Neutrophil (primary cell): ENCODE measurements around the gene TYMS.

ENCODE experiments used
- H3K27ac ChIP-seq: fragments of 200-600 bp; sonication (generic); 2 replicates; pipeline ENCODE4 v1.5.1; 2016; ENCODE audit warnings: mild to moderate bottlenecking, moderate library complexity
- H3K27me3 ChIP-seq: fragments of 200-600 bp; sonication (generic); 2 replicates; pipeline ENCODE4 v1.6.0; 2016; ENCODE audit warnings: mild to moderate bottlenecking
- H3K36me3 ChIP-seq: fragments of 200-600 bp; sonication (generic); 2 replicates; pipeline ENCODE4 v1.5.1; 2017
- H3K4me1 ChIP-seq, 2 experiments: fragments of 200-600 bp in 1 of 2; sonication (generic) in 1 of 2; 1 replicate in 1 of 2; 2 replicates in 1 of 2; pipeline versions ENCODE4 v1.5.1 to v1.6.1; 2013 to 2016; ENCODE audit warnings: low read depth in 1 of 2, low read length in 1 of 2, mild to moderate bottlenecking in 1 of 2, moderate library complexity in 1 of 2; ENCODE audit not compliant: control insufficient read depth in 1 of 2, insufficient read depth in 1 of 2
- H3K4me3 ChIP-seq, 2 experiments: fragments of 200-600 bp in 1 of 2; sonication (generic) in 1 of 2; 1 replicate in 1 of 2; 2 replicates in 1 of 2; pipeline ENCODE4 v1.5.1; 2013 to 2016; ENCODE audit warnings: low read depth in 1 of 2, low read length in 1 of 2, mild to moderate bottlenecking in 1 of 2, moderate library complexity in 1 of 2
- H3K9me3 ChIP-seq: fragments of 200-600 bp; sonication (generic); 2 replicates; pipeline ENCODE4 v1.5.1; 2016
- TF ChIP-seq, protein P1 (sequence below): fragments of 200-600 bp; sonication (generic); IDR thresholded peaks from 2 replicates; pipeline ENCODE4 v1.5.1; 2016; ENCODE audit warnings: antibody characterized with exemption

The TYMS gene

DNA sequence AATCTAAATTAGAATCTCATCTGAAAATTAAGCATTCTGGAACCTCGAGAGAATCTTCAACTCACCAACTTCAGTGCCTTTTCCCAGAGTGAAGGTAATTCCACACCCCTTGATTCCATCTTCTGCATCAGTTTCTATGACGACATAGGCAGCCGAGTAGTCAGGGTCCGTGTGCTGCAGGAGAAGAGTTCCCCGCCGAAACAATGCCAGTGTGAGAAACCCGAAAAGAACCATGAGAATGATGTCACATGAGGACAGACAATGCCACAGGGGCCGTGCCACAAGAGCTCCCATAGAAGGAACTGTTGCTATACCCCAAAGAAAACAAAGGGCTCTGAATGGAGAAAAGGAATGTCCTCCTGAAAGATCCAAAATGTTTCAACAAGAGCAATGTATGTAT, 49.0 kb downstream of the TYMS start:
- Histone ChIP-seq H3K27ac (no peak overlapping the region), H3K27me3 (peaks cover 2% of the 10 kb centered on the region), H3K36me3 (no peaks in the 10 kb centered on the region), H3K4me3 (no peak overlapping the region), H3K9me3 (no peaks in the 10 kb centered on the region), H3K4me1 (peaks cover 3% of the 10 kb centered on the region in 2 experiments)
- TF ChIP-seq, protein P1, sequence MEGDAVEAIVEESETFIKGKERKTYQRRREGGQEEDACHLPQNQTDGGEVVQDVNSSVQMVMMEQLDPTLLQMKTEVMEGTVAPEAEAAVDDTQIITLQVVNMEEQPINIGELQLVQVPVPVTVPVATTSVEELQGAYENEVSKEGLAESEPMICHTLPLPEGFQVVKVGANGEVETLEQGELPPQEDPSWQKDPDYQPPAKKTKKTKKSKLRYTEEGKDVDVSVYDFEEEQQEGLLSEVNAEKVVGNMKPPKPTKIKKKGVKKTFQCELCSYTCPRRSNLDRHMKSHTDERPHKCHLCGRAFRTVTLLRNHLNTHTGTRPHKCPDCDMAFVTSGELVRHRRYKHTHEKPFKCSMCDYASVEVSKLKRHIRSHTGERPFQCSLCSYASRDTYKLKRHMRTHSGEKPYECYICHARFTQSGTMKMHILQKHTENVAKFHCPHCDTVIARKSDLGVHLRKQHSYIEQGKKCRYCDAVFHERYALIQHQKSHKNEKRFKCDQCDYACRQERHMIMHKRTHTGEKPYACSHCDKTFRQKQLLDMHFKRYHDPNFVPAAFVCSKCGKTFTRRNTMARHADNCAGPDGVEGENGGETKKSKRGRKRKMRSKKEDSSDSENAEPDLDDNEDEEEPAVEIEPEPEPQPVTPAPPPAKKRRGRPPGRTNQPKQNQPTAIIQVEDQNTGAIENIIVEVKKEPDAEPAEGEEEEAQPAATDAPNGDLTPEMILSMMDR: no peak

DNA sequence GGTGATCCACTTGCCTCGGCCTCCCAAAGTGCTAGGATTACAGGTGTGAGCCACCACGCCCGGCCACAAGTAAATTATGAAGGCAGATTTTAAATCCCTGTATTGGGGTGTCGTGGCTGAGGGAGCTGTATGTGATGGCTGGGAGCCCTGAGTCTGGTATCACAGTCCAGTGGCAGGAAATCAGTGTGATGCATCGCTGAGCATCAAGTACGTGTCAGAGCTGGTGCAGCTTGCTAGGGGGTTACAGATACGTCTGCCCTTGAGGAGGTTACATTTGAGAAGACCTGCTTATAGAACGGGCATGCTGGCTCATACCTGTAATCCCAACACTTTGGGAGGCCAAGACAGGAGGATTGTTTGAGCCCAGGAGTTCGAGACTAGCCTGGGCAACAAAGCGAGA, 50.6 kb downstream of the TYMS start:
- H3K27me3 ChIP-seq: peaks cover 19% of the 10 kb centered on the region
- TF ChIP-seq, protein P1: no peak
- H3K27ac ChIP-seq: no peak overlapping the region
- H3K4me3 ChIP-seq: no peak overlapping the region
- no peaks in the 10 kb centered on the region for H3K36me3 ChIP-seq
- H3K9me3 ChIP-seq: no peaks in the 10 kb centered on the region
- peaks cover 9 to 15% of the 10 kb centered on the region in 2 experiments for H3K4me1 ChIP-seq

DNA sequence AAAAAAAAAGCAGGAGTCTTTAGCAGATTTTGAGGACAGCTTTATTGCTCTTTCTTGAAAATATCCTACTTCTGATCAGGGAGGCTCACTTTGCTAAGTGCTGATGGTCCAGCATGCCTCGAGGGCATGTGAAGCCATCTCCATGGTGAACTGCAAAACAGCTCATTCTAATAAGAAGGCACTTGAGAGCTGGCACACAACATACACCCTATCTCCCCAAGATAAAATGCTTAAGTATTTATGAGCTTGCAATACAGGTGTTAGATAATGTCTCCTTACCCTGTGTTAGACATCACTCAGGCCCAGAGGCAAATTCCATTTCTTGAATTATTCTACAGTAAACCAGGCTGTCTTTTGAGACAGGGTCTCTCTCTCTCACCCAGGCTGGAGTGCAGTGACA, 52.3 kb downstream of the TYMS start:
- no peak overlapping the region for H3K4me3 ChIP-seq
- no peak overlapping the region for H3K27ac ChIP-seq
- TF ChIP-seq, protein P1: no peak
- no peaks in the 10 kb centered on the region for H3K9me3 ChIP-seq
- H3K36me3 ChIP-seq: no peaks in the 10 kb centered on the region
- peaks cover 35% of the 10 kb centered on the region for H3K27me3 ChIP-seq
- H3K4me1 ChIP-seq: peaks cover 9 to 15% of the 10 kb centered on the region in 2 experiments

DNA sequence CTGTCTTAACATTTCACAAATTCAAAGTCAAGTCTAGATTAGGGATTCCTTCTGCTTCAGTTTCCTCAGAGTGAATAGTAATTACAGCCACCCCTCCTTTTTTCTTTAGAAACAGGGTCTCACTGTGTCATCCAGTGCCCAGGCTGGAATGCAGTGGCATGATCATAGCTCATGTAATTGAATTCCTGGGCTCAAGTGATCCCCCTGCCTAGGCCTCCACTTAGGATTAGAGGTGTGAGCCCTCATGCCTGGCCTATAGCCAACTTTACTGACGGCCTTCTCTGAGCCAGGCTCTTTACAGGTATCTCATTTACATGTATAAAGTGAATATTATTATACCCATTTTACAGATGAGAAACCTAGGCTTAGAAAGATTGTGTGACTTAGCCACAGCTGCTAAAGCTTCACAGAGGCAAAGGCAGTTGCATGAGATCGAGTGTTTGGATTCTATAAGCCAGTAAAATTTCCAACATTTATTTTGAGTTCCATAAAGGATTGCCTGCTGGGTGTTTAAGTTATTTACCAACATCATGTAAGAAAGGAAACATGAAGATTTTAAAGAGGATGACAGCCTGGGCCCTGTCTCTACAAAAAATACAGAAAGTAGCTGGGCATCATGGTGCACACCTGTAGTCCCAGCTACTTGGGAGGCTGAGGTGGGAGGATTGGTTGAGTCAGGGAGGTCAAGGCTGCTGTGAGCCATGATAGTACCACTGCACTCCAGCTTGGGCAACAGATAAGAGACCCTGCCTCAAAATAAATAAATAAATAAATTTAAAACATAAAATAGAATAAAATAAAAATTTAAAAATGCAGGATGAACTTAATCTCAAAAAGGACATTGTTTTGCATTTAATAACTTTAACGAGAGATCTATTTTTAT, 53.2 kb downstream of the TYMS start:
- no peaks in the 10 kb centered on the region for H3K36me3 ChIP-seq
- peaks cover 9 to 15% of the 10 kb centered on the region in 2 experiments for H3K4me1 ChIP-seq
- TF ChIP-seq, protein P1: no peak
- no peak overlapping the region for H3K4me3 ChIP-seq
- peaks cover 42% of the 10 kb centered on the region for H3K27me3 ChIP-seq
- H3K9me3 ChIP-seq: no peaks in the 10 kb centered on the region
- no peak overlapping the region for H3K27ac ChIP-seq

DNA sequence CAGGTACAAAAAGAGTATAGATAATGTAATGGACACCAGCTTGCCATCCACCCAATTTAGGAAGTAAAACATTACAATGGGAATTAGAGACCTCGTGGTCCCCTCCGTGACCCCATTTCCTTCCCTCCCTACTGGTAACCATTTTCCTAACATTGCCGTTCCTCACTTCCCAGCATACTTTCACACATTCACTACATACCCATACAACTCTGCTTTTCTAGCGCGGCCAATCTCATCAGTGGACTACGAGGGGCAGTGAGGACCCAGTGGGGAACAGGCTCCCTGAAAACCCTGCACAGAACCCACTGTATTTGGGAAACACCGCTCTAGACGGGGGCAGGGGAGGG, 53.8 kb downstream of the TYMS start:
- TF ChIP-seq, protein P1: no peak
- no peak overlapping the region for H3K27ac ChIP-seq
- peaks cover 9 to 15% of the 10 kb centered on the region in 2 experiments for H3K4me1 ChIP-seq
- no peaks in the 10 kb centered on the region for H3K9me3 ChIP-seq
- no peaks in the 10 kb centered on the region for H3K36me3 ChIP-seq
- H3K4me3 ChIP-seq: peak overlapping the region in 1 of 2 experiments; percentile 54
- peaks cover 48% of the 10 kb centered on the region for H3K27me3 ChIP-seq
